BJ (cell line): Measurements from ENCODE around the gene GSK3B. TPM values are rescaled to one million over a fixed set of nuclear protein-coding genes. Genes with fewer than 3 reads are reported as not detected.

Experiments used
- CTCF ChIA-PET: fragments of 350-600 bp; formaldehyde crosslinking; extraction: SDS; loops from one replicate; lab custom pipeline; 2021; ENCODE audit warnings: antibody characterized with exemption, inconsistent platforms; lab: Yijun Ruan, JAX
- POLR2A ChIA-PET: fragments of 300-600 bp; sonication (Branson Sonifier 250); formaldehyde crosslinking; extraction: SDS; loops from one replicate; lab custom pipeline; 2021; ENCODE audit warnings: antibody characterized with exemption; lab: Charles Lee
- DNase-seq: peaks from one replicate; pipeline ENCODE4 v3.0.0-alpha.2; 2011; ENCODE audit warnings: low read depth
- H3K27me3 ChIP-seq: 2 replicates; pipeline ENCODE4 v1.6.0; 2011; ENCODE audit warnings: low read length; ENCODE audit not compliant: control insufficient read depth, insufficient read depth
- H3K36me3 ChIP-seq: 2 replicates; pipeline ENCODE4 v1.5.1; 2011; ENCODE audit warnings: low read length; ENCODE audit not compliant: control insufficient read depth, insufficient read depth
- H3K4me3 ChIP-seq: 2 replicates; pipeline ENCODE4 v1.5.1; 2011; ENCODE audit warnings: low read depth, mild to moderate bottlenecking, control low read depth, low read length
- polyA plus RNA-seq: library from polyadenylated mRNA; depleted of rRNA; stranded (reverse); fragments of >200 nt; gene quantifications from 2 replicates; pipeline ENCODE4 v1.2.3, GENCODE V29; 2011
- TF ChIP-seq, protein P1 (sequence below): IDR thresholded peaks from 2 replicates; pipeline ENCODE4 v1.5.1; 2011; ENCODE audit warnings: low read depth, mild to moderate bottlenecking, control low read depth, inconsistent platforms, low read length, moderate library complexity; ENCODE audit not compliant: insufficient read depth

Gene GSK3B
- polyA plus RNA-seq, 1 experiment: 25.4 TPM

DNA sequence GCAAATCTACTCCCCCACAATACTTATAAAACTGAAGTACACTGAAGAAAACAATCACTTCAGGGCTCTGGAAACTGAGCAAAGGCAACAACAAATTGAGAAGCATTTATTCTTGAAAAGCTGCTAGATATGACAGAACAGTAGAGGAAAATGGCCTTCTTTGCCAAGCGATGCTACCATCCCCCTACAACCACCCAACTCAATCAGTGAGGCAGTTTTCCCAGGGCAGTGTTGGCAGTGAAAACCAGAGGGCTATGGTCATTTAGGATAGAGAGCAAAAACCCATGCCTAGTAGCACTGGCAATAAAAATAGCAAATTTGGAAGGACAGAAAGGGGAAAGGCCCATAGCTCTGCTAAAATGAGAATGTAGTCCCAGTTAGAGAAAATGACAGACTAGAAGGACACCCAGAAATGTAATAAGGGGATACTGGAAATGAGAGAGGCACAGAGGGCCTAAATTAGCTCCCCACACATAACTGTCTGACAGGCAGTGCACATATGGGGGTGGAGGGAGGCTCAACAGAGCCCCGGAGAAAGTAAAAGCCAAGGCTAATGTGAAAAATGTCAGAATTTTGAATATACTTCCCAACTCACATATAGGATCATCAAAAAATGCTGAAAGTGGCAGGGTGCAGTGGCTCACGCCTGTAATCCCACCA lies 143.5 kb downstream of the GSK3B start:
- H3K4me3 ChIP-seq: no peak overlapping the region
- ChIA-PET CTCF (no interaction called here), POLR2A (no interaction called here)
- DNase-seq: no peak
- H3K36me3 ChIP-seq: no peaks in the 10 kb centered on the region
- TF ChIP-seq, protein P1, sequence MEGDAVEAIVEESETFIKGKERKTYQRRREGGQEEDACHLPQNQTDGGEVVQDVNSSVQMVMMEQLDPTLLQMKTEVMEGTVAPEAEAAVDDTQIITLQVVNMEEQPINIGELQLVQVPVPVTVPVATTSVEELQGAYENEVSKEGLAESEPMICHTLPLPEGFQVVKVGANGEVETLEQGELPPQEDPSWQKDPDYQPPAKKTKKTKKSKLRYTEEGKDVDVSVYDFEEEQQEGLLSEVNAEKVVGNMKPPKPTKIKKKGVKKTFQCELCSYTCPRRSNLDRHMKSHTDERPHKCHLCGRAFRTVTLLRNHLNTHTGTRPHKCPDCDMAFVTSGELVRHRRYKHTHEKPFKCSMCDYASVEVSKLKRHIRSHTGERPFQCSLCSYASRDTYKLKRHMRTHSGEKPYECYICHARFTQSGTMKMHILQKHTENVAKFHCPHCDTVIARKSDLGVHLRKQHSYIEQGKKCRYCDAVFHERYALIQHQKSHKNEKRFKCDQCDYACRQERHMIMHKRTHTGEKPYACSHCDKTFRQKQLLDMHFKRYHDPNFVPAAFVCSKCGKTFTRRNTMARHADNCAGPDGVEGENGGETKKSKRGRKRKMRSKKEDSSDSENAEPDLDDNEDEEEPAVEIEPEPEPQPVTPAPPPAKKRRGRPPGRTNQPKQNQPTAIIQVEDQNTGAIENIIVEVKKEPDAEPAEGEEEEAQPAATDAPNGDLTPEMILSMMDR: no peak
- no peaks in the 10 kb centered on the region for H3K27me3 ChIP-seq

DNA sequence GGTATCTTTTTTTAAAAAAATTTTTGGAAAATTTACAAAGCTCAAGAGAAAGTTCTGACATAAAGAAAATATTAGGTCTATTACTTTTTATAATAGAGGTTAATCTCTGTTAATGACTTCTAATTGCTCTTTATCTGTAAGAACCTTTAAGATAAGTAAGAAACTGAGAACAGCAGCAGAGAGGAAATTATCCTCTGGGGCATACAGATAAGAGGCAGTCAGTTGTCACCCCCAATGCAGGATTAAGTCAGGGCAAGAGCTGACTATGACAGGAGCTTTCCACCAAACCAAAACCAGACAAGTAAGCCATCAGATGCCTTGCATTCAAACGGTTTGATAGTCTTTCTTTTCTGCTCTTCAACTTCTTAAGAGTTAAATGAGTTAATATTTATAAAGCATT lies 149.0 kb downstream of the GSK3B start:
- Histone ChIP-seq H3K36me3 (no peaks in the 10 kb centered on the region), H3K27me3 (no peaks in the 10 kb centered on the region), H3K4me3 (no peak overlapping the region)
- TF ChIP-seq, protein P1: no peak
- DNase-seq: no peak
- ChIA-PET CTCF (no interaction called here), POLR2A (no interaction called here)

DNA sequence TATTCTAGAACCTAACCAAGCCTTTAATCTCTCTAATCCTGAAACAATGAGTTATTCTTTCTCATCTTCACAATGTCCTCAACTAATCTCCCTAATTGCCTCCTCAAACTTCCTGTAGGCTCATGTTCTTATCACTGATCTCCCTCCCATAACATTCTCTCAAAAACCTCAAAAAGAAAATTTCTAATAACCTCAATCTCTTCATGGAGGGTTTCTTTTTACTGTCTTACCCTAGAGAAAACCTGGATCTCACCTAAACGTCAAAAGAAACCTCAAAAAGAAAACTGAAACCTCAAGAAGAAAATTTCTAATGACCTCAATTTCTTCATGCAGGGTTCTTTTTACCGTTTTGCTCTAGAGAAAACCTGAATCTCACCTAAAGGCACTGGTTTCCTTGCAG lies 150.2 kb downstream of the GSK3B start:
- Histone ChIP-seq H3K27me3 (no peaks in the 10 kb centered on the region), H3K36me3 (no peaks in the 10 kb centered on the region), H3K4me3 (no peak overlapping the region)
- ChIA-PET POLR2A (no interaction called here), CTCF (no interaction called here)
- TF ChIP-seq, protein P1: no peak
- no peak for DNase-seq

DNA sequence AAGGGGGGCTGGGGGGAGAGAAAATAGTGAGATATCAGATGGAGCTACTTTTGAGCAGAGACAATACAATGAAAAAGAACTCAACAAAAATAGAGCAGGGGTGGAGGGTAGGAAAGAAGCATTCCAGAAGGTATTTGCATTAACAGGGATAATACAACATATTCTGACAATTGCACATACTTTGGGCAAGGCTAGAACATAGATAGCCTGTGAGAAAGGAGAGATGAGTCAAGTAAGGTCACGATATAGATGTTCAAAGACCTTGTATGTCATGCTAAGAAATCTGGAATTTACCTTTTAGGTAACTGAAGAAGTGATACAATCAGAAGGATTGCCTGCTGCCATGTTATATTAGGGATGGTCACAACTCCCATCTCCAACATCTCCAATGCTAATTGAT lies 155.2 kb downstream of the GSK3B start:
- Histone ChIP-seq H3K27me3 (no peaks in the 10 kb centered on the region), H3K4me3 (no peak overlapping the region), H3K36me3 (no peaks in the 10 kb centered on the region)
- CTCF ChIA-PET: no interaction called here
- no peak for DNase-seq
- TF ChIP-seq, protein P1: no peak
- POLR2A ChIA-PET: no interaction called here

DNA sequence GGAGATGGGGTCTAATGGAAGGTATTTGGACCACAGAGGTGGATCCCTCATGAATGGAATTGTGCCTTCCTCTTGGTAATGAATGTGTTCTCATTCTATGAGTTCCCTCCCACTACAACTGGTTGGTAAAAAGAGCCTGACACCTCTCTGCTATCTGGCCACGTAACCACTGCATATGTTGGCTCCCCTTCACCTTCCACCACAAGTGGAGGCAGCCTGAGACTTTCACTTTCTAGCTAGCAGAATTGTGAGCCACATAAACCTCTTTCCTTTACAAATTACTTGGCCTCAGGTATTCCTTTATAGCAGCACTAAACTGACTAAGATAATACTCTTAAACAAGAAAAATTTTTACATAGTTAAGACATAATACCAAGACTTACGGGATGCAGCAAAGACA lies 157.0 kb downstream of the GSK3B start:
- Histone ChIP-seq H3K27me3 (no peaks in the 10 kb centered on the region), H3K36me3 (no peaks in the 10 kb centered on the region), H3K4me3 (no peak overlapping the region)
- ChIA-PET CTCF (interaction anchor here (0.6 to 1.2 kb wide), 2 partner anchors 154 to 368 kb away, joined by 3 read pairs; no protein-coding TSS in a partner anchor), POLR2A (no interaction called here)
- no peak for DNase-seq
- TF ChIP-seq, protein P1: no peak
